Right lung (tissue), 5 donors: ENCODE data around the gene CBFB. TPM values are rescaled to one million over a fixed set of nuclear protein-coding genes. Genes with fewer than 3 reads are reported as not detected.

ENCODE experiments used
- DNase-seq, 2 donors: peaks; one replicate each; pipeline ENCODE4 v3.0.0-alpha.2; 2013
- polyA plus RNA-seq, 5 donors: library from polyadenylated mRNA; unstranded; fragments of 120-200 nt; gene quantifications; one replicate each; pipeline versions ENCODE4 v1.2.1 to v1.2.3, GENCODE V29; 2013; ENCODE audit warnings: inconsistent platforms in 1 of 5, low replicate concordance in 1 of 5; ENCODE audit not compliant: insufficient read length in 5 of 5, insufficient read depth in 1 of 5

CBFB gene
- polyA plus RNA-seq, 5 donors: 55.5 to 65.8 (median 61.0) TPM

GRCh38 chr16:67091906-67092566 is 63.1 kb downstream of the CBFB start:
- no peak for DNase-seq

- no peak for DNase-seq
Observed at GRCh38 chr16:67093098-67093726, 64.3 kb downstream of the CBFB start.

GRCh38 chr16:67098599-67098998 is 69.7 kb downstream of the CBFB start:
- DNase-seq: no peak

GRCh38 chr16:67100569-67101310 is 71.8 kb downstream of the CBFB start:
- no peak for DNase-seq

- DNase-seq: no peak
Observed at GRCh38 chr16:67101311-67102082, 72.5 kb downstream of the CBFB start.

- DNase-seq: no peak
Observed at GRCh38 chr16:67104061-67104460, 75.1 kb downstream of the CBFB start.

- no peak for DNase-seq
Observed at GRCh38 chr16:67104845-67105244, 75.9 kb downstream of the CBFB start.

GRCh38 chr16:67105246-67105645 is 76.3 kb downstream of the CBFB start:
- DNase-seq: no peak

GRCh38 chr16:67105881-67106280 is 76.9 kb downstream of the CBFB start:
- DNase-seq: no peak

- no peak for DNase-seq
Observed at GRCh38 chr16:67108489-67108888, 79.5 kb downstream of the CBFB start.

GRCh38 chr16:67108931-67109406 is 80.0 kb downstream of the CBFB start:
- no peak for DNase-seq

GRCh38 chr16:67109407-67110135 is 80.6 kb downstream of the CBFB start, which contains the start of gene PHAF1:
TSS of gene PHAF1 (plus strand) at chr16:67109941. CDS start at chr16:67110176, 235 bp downstream.
- DNase-seq: peak; percentile 92 to 94

- no peak for DNase-seq
Observed at GRCh38 chr16:67111951-67112444, 83.0 kb downstream of the CBFB start.

GRCh38 chr16:67112591-67113399 is 83.8 kb downstream of the CBFB start:
- no peak for DNase-seq

GRCh38 chr16:67114793-67115192 is 85.8 kb downstream of the CBFB start:
- no peak for DNase-seq

- no peak for DNase-seq
Observed at GRCh38 chr16:67115639-67116038, 86.7 kb downstream of the CBFB start.

- no peak for DNase-seq
Observed at GRCh38 chr16:67116388-67117311, 87.7 kb downstream of the CBFB start.

- no peak for DNase-seq
Observed at GRCh38 chr16:67117716-67118115, 88.8 kb downstream of the CBFB start.

GRCh38 chr16:67120025-67120424 is 91.1 kb downstream of the CBFB start:
- no peak for DNase-seq
